Panc1 (cell line): ENCODE data around the gene RPS28.

Experiments
- CTCF ChIP-seq: fragments of 450-650 bp; IDR thresholded peaks from 2 replicates; pipeline ENCODE4 v1.5.1; 2017; ENCODE audit warnings: mild to moderate bottlenecking
- POLR2AphosphoS5 ChIP-seq: IDR thresholded peaks from 2 replicates; pipeline ENCODE4 v1.6.1; 2012; ENCODE audit warnings: mild to moderate bottlenecking, low read depth, low read length, moderate library complexity
- TF ChIP-seq, protein P1 (sequence below), 2 experiments: IDR thresholded peaks; 2 replicates each; pipeline ENCODE4 v1.6.1; 2011 to 2012; ENCODE audit warnings: low read depth in 2 of 2, control low read depth in 1 of 2, low read length in 1 of 2, mild to moderate bottlenecking in 1 of 2, moderate library complexity in 1 of 2; ENCODE audit not compliant: insufficient read depth in 1 of 2

GRCh38 chr19:8371011-8371804, 49.9 kb downstream of the RPS28 start:
- no peak for TF ChIP-seq POLR2AphosphoS5
- TF ChIP-seq CTCF: no peak
- TF ChIP-seq, protein P1, sequence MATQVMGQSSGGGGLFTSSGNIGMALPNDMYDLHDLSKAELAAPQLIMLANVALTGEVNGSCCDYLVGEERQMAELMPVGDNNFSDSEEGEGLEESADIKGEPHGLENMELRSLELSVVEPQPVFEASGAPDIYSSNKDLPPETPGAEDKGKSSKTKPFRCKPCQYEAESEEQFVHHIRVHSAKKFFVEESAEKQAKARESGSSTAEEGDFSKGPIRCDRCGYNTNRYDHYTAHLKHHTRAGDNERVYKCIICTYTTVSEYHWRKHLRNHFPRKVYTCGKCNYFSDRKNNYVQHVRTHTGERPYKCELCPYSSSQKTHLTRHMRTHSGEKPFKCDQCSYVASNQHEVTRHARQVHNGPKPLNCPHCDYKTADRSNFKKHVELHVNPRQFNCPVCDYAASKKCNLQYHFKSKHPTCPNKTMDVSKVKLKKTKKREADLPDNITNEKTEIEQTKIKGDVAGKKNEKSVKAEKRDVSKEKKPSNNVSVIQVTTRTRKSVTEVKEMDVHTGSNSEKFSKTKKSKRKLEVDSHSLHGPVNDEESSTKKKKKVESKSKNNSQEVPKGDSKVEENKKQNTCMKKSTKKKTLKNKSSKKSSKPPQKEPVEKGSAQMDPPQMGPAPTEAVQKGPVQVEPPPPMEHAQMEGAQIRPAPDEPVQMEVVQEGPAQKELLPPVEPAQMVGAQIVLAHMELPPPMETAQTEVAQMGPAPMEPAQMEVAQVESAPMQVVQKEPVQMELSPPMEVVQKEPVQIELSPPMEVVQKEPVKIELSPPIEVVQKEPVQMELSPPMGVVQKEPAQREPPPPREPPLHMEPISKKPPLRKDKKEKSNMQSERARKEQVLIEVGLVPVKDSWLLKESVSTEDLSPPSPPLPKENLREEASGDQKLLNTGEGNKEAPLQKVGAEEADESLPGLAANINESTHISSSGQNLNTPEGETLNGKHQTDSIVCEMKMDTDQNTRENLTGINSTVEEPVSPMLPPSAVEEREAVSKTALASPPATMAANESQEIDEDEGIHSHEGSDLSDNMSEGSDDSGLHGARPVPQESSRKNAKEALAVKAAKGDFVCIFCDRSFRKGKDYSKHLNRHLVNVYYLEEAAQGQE (IDR thresholded peaks at IDR 0.05; ENCODE audit: insufficient read depth in 1 of 2, low read depth in 2 of 2, low read length in 1 of 2): no peak
